H9 (cell line): ENCODE results near the gene IPO13. TPM values are rescaled to one million over a fixed set of nuclear protein-coding genes. Genes with fewer than 3 reads are reported as not detected.

Source experiments
- DNase-seq: peaks from one replicate; pipeline ENCODE4 v3.0.0-alpha.2; 2017
- H2AFZ ChIP-seq: one replicate; pipeline ENCODE4 v1.6.1; 2013; ENCODE audit warnings: mild to moderate bottlenecking, low read length, control low read depth, moderate library complexity
- H2AK5ac ChIP-seq: 2 replicates; pipeline ENCODE4 v1.6.1; 2013; ENCODE audit warnings: low read length, control low read depth, mixed read lengths; ENCODE audit not compliant: insufficient read length
- H2BK120ac ChIP-seq: one replicate; pipeline ENCODE4 v1.6.1; 2013; ENCODE audit warnings: low read depth, mild to moderate bottlenecking, low read length, control low read depth, inconsistent platforms; ENCODE audit not compliant: poor library complexity, severe bottlenecking
- H2BK12ac ChIP-seq: 2 replicates; pipeline ENCODE4 v1.6.1; 2013; ENCODE audit warnings: low read length, control low read depth, mixed read lengths, low read depth; ENCODE audit not compliant: insufficient read length
- H2BK15ac ChIP-seq: 2 replicates; pipeline ENCODE4 v1.6.1; 2013; ENCODE audit warnings: low read depth, low read length, control low read depth
- H2BK20ac ChIP-seq: one replicate; pipeline ENCODE4 v1.6.1; 2013; ENCODE audit warnings: low read depth, mild to moderate bottlenecking, low read length, control low read depth, inconsistent platforms; ENCODE audit not compliant: poor library complexity, severe bottlenecking
- H2BK5ac ChIP-seq: 2 replicates; pipeline ENCODE4 v1.6.1; 2013; ENCODE audit warnings: low read length, control low read depth, mixed read lengths; ENCODE audit not compliant: insufficient read length
- H3K14ac ChIP-seq: 2 replicates; pipeline ENCODE4 v1.6.1; 2013; ENCODE audit warnings: low read length, control low read depth; ENCODE audit not compliant: insufficient read depth
- H3K18ac ChIP-seq: 2 replicates; pipeline ENCODE4 v1.6.1; 2013; ENCODE audit warnings: low read depth, mild to moderate bottlenecking, mixed read lengths, low read length, control low read depth; ENCODE audit not compliant: insufficient read length
- H3K23ac ChIP-seq: 2 replicates; pipeline ENCODE4 v1.6.1; 2013; ENCODE audit warnings: low read length, control low read depth, mixed read lengths, low read depth; ENCODE audit not compliant: insufficient read length
- H3K23me2 ChIP-seq: 2 replicates; pipeline ENCODE4 v1.6.1; 2013; ENCODE audit warnings: low read depth, mild to moderate bottlenecking, mixed read lengths, low read length, control low read depth; ENCODE audit not compliant: insufficient read length, poor library complexity, severe bottlenecking
- H3K27ac ChIP-seq: 2 replicates; pipeline ENCODE4 v1.5.1; 2013; ENCODE audit warnings: low read length, control low read depth, mixed read lengths, low read depth; ENCODE audit not compliant: insufficient read length
- H3K27me3 ChIP-seq: 2 replicates; pipeline ENCODE4 v1.6.1; 2013; ENCODE audit warnings: low read length, control low read depth, inconsistent platforms; ENCODE audit not compliant: insufficient read depth
- H3K4ac ChIP-seq: 2 replicates; pipeline ENCODE4 v1.6.1; 2013; ENCODE audit warnings: low read depth, mild to moderate bottlenecking, control low read depth, inconsistent platforms, low read length, moderate library complexity
- H3K4me1 ChIP-seq: 2 replicates; pipeline ENCODE4 v1.6.1; 2013; ENCODE audit warnings: low read length, control low read depth, inconsistent platforms; ENCODE audit not compliant: insufficient read depth
- H3K4me2 ChIP-seq: 2 replicates; pipeline ENCODE4 v1.6.1; 2013; ENCODE audit warnings: low read length, control low read depth, mixed read lengths; ENCODE audit not compliant: insufficient read length, insufficient read depth
- H3K56ac ChIP-seq: 2 replicates; pipeline ENCODE4 v1.6.1; 2013; ENCODE audit warnings: low read depth, mild to moderate bottlenecking, mixed read lengths, low read length, control low read depth; ENCODE audit not compliant: insufficient read length
- H3K79me1 ChIP-seq: 2 replicates; pipeline ENCODE4 v1.6.1; 2013; ENCODE audit warnings: low read depth, mild to moderate bottlenecking, moderate library complexity, low read length, control low read depth, inconsistent platforms; ENCODE audit not compliant: insufficient read depth, poor library complexity, severe bottlenecking
- H3K79me2 ChIP-seq: 2 replicates; pipeline ENCODE4 v1.6.1; 2013; ENCODE audit warnings: low read length, control low read depth, inconsistent platforms; ENCODE audit not compliant: insufficient read depth
- H3K9ac ChIP-seq: 2 replicates; pipeline ENCODE4 v1.6.1; 2013; ENCODE audit warnings: low read length, control low read depth, mixed read lengths; ENCODE audit not compliant: insufficient read length; ENCODE audit errors: extremely low read depth
- H3K9me3 ChIP-seq: one replicate; pipeline ENCODE4 v1.6.1; 2013; ENCODE audit warnings: low read depth, low read length, inconsistent platforms; ENCODE audit not compliant: control insufficient read depth
- H3T11ph ChIP-seq: one replicate; pipeline ENCODE4 v1.6.1; 2013; ENCODE audit warnings: mild to moderate bottlenecking, low read length, control low read depth, inconsistent platforms
- H4K20me1 ChIP-seq: one replicate; pipeline ENCODE4 v1.6.1; 2013; ENCODE audit not compliant: control insufficient read depth, insufficient read length, insufficient read depth
- H4K5ac ChIP-seq: 2 replicates; pipeline ENCODE4 v1.6.1; 2013; ENCODE audit warnings: low read depth, mild to moderate bottlenecking, mixed read lengths, low read length, control low read depth; ENCODE audit not compliant: insufficient read length
- H4K8ac ChIP-seq: replicated peaks from 2 replicates; pipeline ENCODE4 v1.6.1; 2013; ENCODE audit warnings: low read length, control low read depth, mixed read lengths, low read depth; ENCODE audit not compliant: insufficient read length
- H4K91ac ChIP-seq: 2 replicates; pipeline ENCODE4 v1.6.1; 2013; ENCODE audit warnings: low read depth, mild to moderate bottlenecking, moderate library complexity, mixed read lengths, low read length, control low read depth; ENCODE audit not compliant: insufficient read length
- H3K27ac Mint-ChIP-seq, 3 experiments: 2 replicates in 2 of 3; 3 replicates in 1 of 3; pipeline ENCODE4 v1.8.0; 2020 to 2021; ENCODE audit warnings: mixed read lengths in 3 of 3, mild to moderate bottlenecking in 1 of 3, moderate library complexity in 1 of 3
- H3K27me3 Mint-ChIP-seq: 2 replicates; pipeline ENCODE4 v1.8.0; 2021; ENCODE audit warnings: low read depth, mild to moderate bottlenecking, moderate library complexity, mixed read lengths
- H3K36me3 Mint-ChIP-seq, 3 experiments: 2 replicates in 2 of 3; 3 replicates in 1 of 3; pipeline ENCODE4 v1.8.0; 2020 to 2021; ENCODE audit warnings: low read depth in 3 of 3, mixed read lengths in 3 of 3; ENCODE audit not compliant: insufficient read depth in 1 of 3
- H3K4me1 Mint-ChIP-seq, 2 experiments: 2 replicates each; pipeline ENCODE4 v1.8.0; 2020; ENCODE audit warnings: mixed read lengths in 2 of 2
- H3K4me3 Mint-ChIP-seq, 2 experiments: 2 replicates in 1 of 2; 3 replicates in 1 of 2; pipeline ENCODE4 v1.8.0; 2020 to 2021; ENCODE audit warnings: mild to moderate bottlenecking in 2 of 2, mixed read lengths in 2 of 2, moderate library complexity in 1 of 2
- H3K9me3 Mint-ChIP-seq, 2 experiments: 2 replicates in 1 of 2; 3 replicates in 1 of 2; pipeline ENCODE4 v1.8.0; 2020; ENCODE audit warnings: mild to moderate bottlenecking in 2 of 2, mixed read lengths in 2 of 2, moderate library complexity in 1 of 2
- CTCF ChIP-seq: fragments of 200-600 bp; sonication (generic); conservative IDR thresholded peaks from 3 replicates; pipeline ENCODE4 v1.8.0; 2021; ENCODE audit warnings: antibody characterized with exemption, mild to moderate bottlenecking
- WGBS: extraction: QIAGEN DNeasy Blood & Tissue Kit; methylation state at CpG from one replicate; pipeline ENCODE4 v1.1.7; 2013; ENCODE audit warnings: missing lambda C conversion rate, low lambda C conversion rate, mixed read lengths; ENCODE audit not compliant: insufficient read length; ENCODE audit errors: extremely low coverage; 5-methylcytosine and 5-hydroxymethylcytosine counted together
- total RNA-seq: library from RNA; stranded (reverse); gene quantifications from 2 replicates; pipeline ENCODE4 v1.2.1, GENCODE V29; 2021

The IPO13 gene
- total RNA-seq, 1 experiment from 2014 or later: 24.5 TPM

- Mint-ChIP-seq H3K27me3 (peaks cover 15% of the 10 kb centered on the region), H3K4me3 (peak overlapping the region; percentile 76 to 88), H3K9me3 (no peaks in the 10 kb centered on the region), H3K27ac (peak overlapping the region; percentile 72 to 89 (median 85); a peak in 5 of 7 replicates), H3K36me3 (peaks cover 0 to 6% (median 0%) of the 10 kb centered on the region in 3 experiments; a peak in 1 of 7 replicates), H3K4me1 (peaks cover 44 to 51% of the 10 kb centered on the region in 2 experiments)
- no peak overlapping the region for H2BK20ac ChIP-seq
- H3K4ac ChIP-seq: no peak overlapping the region
- no peak overlapping the region for H3K56ac ChIP-seq
- H2BK12ac ChIP-seq: no peak overlapping the region
- TF ChIP-seq CTCF: peak; percentile 85
- no peak overlapping the region for H4K8ac ChIP-seq
- no peak overlapping the region for H4K91ac ChIP-seq
- peaks cover 8% of the 10 kb centered on the region; the same call in 1 of the 2 replicates for H3K4me1 ChIP-seq
- H2AK5ac ChIP-seq: no peak overlapping the region
- H2AFZ ChIP-seq: no peak overlapping the region
- H2BK15ac ChIP-seq: no peak overlapping the region
- no peaks in the 10 kb centered on the region for H3K27me3 ChIP-seq
- no peak overlapping the region; the same call in 1 of the 2 replicates for H3K14ac ChIP-seq
- no peak overlapping the region for H3K27ac ChIP-seq
- DNase-seq: peak; percentile 93
- H3T11ph ChIP-seq: no peak overlapping the region
- no peak overlapping the region for H3K9ac ChIP-seq
- WGBS: no CpG with 5 or more reads among the region's 13 CpGs
- peaks cover 21% of the 10 kb centered on the region for H3K23me2 ChIP-seq
- H3K9me3 ChIP-seq: no peaks in the 10 kb centered on the region
- no peak overlapping the region for H2BK120ac ChIP-seq
- H3K79me1 ChIP-seq: no peaks in the 10 kb centered on the region
- H3K18ac ChIP-seq: peak overlapping the region; percentile 20
- H3K79me2 ChIP-seq: no peaks in the 10 kb centered on the region
- no peak overlapping the region for H3K23ac ChIP-seq
- H3K4me2 ChIP-seq: peak overlapping the region; percentile 65
- H2BK5ac ChIP-seq: no peak overlapping the region
- H4K20me1 ChIP-seq: no peaks in the 10 kb centered on the region
- H4K5ac ChIP-seq: no peak overlapping the region
Measured at GRCh38 chr1:43934101-43934985, 12.4 kb upstream of the IPO13 start.
